H1 (cell line): ENCODE data around the gene MIF4GD.

Source experiments
- CREB1 ChIP-seq: IDR thresholded peaks from 2 replicates; pipeline ENCODE4 v1.6.1; 2012; ENCODE audit warnings: inconsistent platforms
- EP300 ChIP-seq, 2 experiments: IDR thresholded peaks; 1 replicate in 1 of 2; 2 replicates in 1 of 2; pipeline ENCODE4 v1.6.1; 2011 to 2012; ENCODE audit warnings: low read depth in 2 of 2, low read length in 2 of 2, mild to moderate bottlenecking in 2 of 2, borderline replicate concordance in 1 of 2, inconsistent platforms in 1 of 2, moderate library complexity in 1 of 2
- MAFK ChIP-seq: IDR thresholded peaks from 2 replicates; pipeline ENCODE4 v1.6.1; 2012; ENCODE audit warnings: low read depth, mild to moderate bottlenecking, improper control_type of control experiment, low read length
- POLR2A ChIP-seq, 2 experiments: IDR thresholded peaks; 1 replicate in 1 of 2; 2 replicates in 1 of 2; pipeline ENCODE4 v1.6.1; 2011; ENCODE audit warnings: low read depth in 2 of 2, low read length in 2 of 2, mild to moderate bottlenecking in 2 of 2; ENCODE audit errors: control extremely low read depth in 1 of 2
- TF ChIP-seq, protein P1 (sequence below): IDR thresholded peaks from 2 replicates; pipeline ENCODE4 v1.6.1; 2011; ENCODE audit warnings: low read length, improper control_type of control experiment
- TF ChIP-seq, protein P2 (sequence below), 3 experiments: IDR thresholded peaks; 1 replicate in 2 of 3; 2 replicates in 1 of 3; pipeline versions ENCODE4 v1.5.1 to v1.6.1; 2011; ENCODE audit warnings: low read length in 3 of 3, mild to moderate bottlenecking in 3 of 3, inconsistent platforms in 2 of 3, low read depth in 1 of 3, moderate library complexity in 1 of 3; ENCODE audit not compliant: insufficient read depth in 1 of 3; ENCODE audit errors: control extremely low read depth in 1 of 3

DNA sequence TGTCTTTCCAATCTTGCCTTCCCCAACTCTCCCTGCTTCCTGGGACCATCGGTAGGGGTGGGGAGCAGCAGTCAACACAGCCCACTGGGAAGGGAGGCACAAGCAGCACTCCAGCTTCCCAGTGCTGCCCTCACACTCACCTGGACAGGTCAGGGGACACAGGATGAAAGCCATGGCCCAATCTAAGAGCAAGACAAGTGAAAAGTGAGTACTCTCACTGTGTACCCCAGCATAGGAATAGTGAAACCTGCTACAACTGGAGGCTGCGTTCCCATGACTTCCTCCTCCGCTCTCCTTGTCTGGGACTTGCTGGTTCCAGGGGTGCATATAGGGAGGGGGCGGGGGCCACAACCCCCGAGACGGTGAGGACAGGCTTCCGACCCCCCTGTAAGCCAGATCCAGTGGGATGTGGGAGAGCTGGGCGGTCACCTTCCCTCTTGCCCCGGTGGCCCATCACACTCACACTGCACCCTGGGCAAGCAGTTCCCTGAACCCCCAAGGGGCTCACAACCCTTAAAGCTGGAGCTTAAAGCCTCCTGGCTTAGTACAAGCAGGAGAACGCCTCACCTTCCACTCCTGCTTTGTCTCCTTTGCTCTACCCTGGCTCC is 47.7 kb upstream of the MIF4GD start:
- no peak for TF ChIP-seq MAFK
- TF ChIP-seq, protein P1, sequence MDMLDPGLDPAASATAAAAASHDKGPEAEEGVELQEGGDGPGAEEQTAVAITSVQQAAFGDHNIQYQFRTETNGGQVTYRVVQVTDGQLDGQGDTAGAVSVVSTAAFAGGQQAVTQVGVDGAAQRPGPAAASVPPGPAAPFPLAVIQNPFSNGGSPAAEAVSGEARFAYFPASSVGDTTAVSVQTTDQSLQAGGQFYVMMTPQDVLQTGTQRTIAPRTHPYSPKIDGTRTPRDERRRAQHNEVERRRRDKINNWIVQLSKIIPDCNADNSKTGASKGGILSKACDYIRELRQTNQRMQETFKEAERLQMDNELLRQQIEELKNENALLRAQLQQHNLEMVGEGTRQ, result no peak
- TF ChIP-seq EP300 (IDR thresholded peaks at IDR 0.05; ENCODE audit: borderline replicate concordance in 1 of 2, low read depth in 2 of 2, low read length in 2 of 2), result no peak
- TF ChIP-seq CREB1, result no peak
- no peak for TF ChIP-seq POLR2A (IDR thresholded peaks at IDR 0.05; ENCODE audit: control extremely low read depth in 1 of 2, low read depth in 2 of 2, low read length in 2 of 2)
- TF ChIP-seq, protein P2, sequence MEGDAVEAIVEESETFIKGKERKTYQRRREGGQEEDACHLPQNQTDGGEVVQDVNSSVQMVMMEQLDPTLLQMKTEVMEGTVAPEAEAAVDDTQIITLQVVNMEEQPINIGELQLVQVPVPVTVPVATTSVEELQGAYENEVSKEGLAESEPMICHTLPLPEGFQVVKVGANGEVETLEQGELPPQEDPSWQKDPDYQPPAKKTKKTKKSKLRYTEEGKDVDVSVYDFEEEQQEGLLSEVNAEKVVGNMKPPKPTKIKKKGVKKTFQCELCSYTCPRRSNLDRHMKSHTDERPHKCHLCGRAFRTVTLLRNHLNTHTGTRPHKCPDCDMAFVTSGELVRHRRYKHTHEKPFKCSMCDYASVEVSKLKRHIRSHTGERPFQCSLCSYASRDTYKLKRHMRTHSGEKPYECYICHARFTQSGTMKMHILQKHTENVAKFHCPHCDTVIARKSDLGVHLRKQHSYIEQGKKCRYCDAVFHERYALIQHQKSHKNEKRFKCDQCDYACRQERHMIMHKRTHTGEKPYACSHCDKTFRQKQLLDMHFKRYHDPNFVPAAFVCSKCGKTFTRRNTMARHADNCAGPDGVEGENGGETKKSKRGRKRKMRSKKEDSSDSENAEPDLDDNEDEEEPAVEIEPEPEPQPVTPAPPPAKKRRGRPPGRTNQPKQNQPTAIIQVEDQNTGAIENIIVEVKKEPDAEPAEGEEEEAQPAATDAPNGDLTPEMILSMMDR (IDR thresholded peaks at IDR 0.05; ENCODE audit: control extremely low read depth in 1 of 3, insufficient read depth in 1 of 3, low read depth in 1 of 3, low read length in 3 of 3), result no peak
